ENCODE results near the gene LUC7L. TPM values are rescaled to one million over a fixed set of nuclear protein-coding genes. Genes with fewer than 3 reads are reported as not detected.
"Not testable (repeated sequence)": the region's sequence is repeated elsewhere in the genome, so short reads cannot be mapped to it uniquely, and the experiment has no call there.

Gene LUC7L
- total RNA-seq, 1 donor from 2014 or later = 56.7 TPM

DNA sequence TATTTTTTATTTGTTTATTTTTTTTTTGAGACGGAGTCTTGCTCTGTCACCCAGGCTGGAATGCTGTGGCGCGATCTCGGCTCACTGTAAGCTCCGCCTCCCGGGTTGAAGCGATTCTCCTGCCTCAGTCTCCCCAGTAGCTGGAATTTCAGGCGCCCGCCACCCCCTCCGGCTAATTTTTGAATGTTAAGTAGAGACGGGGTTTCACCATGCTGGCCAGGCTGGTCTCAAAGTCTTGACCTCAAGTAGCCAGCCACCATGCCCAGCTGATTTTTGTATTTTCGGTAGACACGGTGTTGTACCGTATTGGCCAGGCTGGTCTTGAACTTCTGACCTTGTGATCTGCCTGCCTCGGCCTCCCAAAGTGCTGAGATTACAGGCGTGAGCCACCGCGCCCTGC lies 1.1 kb upstream of the LUC7L start:
- not testable (repeated sequence) for DNase-seq (ENCODE audit: low spot score)

DNA sequence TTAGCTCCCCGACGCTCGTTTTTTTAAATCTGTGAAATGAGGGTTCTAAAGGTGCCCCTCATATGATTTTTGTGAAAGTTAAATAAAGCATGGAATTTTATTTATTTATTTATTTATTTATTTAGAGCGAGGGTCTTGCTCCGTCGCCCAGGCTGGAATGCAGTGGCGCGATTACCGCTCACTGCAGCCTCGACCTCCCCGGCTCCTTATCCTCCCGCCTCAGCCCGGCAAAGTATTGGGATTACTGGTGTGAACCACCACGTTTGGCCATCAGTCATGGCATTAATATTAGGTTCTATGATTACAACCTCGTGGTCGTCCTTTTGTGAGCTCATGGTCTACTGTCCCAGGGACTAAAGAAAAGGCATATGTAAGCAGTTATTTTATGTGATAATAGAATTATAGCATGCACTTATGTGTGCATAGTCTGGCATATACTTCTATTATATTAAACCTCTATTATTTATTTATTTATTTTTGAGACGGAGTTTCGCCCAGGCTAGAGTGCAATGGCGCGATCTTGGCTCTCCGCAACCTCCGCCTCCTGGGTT lies 557 bp upstream of the LUC7L start:
- DNase-seq (ENCODE audit: low spot score) = no peak

DNA sequence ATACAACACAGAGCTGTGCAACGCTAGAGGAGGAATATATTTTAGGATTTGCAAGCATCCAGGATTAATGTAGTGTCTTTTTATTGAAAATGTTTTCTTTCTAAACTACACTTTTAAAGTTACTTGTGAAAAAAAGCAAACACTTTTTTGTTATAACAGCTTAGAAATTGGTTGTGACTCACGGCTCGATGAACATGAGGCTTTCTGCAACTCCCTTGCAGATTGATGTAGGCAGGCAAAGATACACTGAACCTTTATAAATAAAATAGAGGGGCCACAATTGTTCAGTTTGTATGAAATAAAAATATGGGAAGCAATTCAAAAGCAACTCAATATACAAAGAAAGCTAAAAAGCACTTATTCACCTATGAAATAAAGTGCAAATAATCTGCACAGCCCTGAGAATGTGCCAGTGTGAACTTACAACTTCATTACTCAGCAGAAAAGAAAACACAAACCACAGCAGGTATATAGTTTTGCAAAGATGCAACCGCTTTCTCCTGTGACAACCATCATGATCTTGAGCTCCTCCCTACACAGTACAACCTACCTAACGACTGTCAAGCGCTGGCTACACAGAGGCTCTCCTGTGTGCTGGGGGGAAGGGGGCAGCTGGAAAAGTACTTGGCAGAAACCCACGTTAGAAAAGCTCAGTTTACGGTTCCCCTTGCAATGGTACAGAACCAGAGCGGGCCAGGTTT lies 948 bp downstream of the LUC7L start:
- no peak for DNase-seq (ENCODE audit: low spot score)

DNA sequence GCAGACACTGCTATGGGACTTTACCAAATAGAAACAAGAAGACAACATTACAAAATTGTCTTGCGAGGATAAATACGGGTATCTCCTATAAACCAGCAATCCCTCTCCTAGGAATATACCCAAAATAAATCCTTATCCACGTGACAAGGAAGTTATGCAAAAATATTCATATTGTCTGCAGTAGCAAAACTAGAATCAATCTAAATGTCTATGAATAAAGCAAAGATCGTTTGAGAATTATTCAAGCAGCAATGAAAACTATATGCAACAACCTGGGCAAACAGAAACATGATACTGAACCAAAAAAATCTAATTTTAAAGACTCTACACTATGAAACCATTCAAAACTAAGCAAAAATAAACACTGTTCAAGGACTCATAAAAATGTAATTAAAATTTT lies 9.2 kb downstream of the LUC7L start:
- no peak for DNase-seq (ENCODE audit: low spot score)

DNA sequence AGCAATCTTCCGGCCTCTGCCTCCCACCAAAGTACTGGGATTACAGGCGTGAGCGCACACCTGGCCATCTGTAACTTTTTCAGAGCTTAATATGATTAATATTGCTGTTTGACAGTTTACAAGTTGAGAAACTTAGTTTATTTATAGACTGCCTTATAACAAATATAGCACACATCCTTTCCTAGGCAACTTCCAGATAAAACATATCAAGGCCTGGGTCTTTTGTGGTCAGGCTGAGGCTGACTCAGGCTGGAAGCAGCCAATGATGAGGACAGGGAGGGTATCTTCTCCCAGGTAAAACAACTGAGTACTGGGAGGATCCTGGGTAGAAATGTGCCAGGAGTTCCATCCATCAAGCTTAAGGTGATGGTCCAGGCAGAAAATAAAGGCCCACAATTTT lies 16.2 kb downstream of the LUC7L start:
- DNase-seq (ENCODE audit: low spot score) = no peak

DNA sequence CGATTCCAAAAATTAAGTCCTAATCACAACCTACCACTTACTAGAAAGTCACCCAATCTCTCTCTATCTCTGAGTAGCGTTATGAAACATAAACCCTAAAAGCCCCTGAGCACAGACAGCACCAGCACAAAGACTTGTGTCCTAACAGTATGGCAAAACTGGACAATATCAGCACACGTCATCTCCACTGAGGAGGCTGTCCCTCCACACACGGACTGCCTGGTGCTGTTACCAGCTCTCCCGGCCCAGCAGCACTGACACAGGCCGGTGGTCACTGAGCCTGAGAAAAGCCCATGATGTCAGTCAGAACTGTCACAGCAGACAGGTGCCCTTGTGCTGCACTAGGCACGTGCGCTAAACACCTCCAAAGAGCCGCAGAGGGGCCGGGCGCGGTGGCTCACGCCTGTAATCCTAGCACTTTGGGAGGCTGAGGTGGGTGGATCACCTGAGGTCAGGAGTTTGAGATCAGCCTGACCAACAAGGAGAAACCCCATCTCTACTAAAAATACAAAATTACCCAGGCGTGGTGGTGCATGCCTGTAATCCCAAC lies 17.5 kb downstream of the LUC7L start:
- not testable (repeated sequence) for DNase-seq (ENCODE audit: low spot score)

DNA sequence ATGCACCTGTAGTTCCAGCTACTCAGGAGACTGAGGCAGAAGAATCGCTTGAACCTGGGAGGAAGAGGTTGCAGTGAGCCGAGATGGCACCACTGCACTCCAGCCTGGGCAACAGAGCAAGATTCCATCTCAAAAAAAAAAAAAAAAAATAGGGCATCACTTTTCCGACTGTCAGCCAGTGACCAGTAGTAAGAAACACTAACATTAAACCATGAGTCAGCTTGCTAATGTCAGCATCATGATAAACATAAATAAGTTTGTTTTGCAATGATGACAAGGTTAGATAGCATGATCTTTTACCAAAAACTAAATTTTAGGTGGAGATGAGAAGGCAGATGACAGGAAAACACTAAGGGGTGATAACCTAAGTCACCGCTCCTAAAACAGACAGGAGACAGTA lies 19.9 kb downstream of the LUC7L start:
- DNase-seq (ENCODE audit: low spot score) = not testable (repeated sequence)

DNA sequence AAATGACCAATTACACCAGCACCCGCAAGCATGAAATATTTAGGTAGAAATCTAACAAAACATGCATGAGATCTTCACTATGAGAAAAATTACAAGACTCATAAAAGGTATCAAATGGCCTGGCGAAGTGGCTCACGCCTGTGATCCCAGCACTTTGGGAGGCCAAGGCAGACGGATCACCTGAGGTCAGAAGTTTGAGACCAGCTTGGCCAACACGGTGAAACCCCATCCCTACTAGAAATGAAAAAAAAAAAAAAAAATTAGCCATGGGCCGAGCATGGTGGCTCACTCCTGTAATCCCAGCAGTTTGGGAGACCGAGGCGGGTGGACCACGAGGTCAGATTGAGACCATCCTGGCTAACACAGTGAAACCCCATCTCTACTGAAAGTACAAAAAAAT lies 25.2 kb downstream of the LUC7L start:
- DNase-seq (ENCODE audit: low spot score) = not testable (repeated sequence)

DNA sequence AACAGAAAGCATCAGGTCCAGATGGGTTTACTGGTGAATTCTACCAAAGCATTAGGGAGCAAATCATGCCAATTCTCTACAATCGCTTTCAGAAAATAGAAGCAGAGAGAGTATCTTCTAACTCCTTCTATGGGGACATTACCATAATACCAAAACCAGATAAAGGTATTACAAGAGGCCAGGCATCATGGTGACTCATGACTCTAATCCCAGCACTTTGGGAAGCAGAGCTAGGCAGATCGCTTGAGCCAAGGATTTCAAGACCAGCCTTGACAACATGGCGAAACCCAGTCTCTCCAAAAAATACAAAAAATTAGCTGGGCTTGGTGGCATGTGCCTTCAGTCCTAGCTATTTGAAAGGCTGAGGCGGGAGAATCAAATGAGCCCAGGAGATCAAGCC lies 26.0 kb downstream of the LUC7L start:
- DNase-seq (ENCODE audit: low spot score) = no peak

DNA sequence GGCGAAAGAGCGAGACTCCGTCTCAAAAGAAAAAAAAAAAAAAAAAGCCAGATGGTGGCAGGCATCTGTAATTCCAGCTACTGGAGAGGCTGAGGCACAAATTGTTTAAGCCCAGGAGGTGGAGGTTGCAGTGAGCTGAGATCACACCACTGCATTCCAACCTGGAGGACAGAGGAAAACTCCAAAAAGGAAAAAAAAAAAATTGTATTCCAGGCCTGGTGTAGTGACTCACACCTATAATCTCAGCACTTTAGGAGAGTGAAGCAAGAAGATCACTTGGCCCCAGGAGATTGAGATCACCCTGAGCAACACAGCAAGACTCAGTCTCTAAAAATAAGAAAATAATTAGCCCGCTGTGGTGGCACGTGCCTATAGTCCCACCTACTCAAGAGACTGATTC lies 28.9 kb downstream of the LUC7L start:
- DNase-seq (ENCODE audit: low spot score) = no peak

DNA sequence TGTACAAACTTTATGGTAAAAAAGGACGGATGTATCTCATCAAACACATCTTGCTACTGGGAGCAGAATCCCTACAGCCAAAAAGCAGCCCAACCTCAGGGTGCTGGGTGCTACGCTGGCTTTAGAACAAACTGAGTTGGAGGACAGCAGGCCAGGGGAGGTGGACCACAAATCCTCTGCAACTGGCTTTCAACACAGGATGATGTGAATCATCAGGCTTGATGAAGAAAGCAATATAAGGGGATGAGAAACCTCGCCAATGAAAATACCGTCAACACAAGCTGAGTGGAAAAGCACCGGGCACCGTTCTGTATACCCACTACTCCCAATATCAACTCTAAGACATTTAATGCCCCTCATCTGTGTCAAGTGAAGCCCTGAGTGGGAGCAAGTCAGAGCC lies 34.7 kb downstream of the LUC7L start:
- DNase-seq (ENCODE audit: low spot score) = no peak

DNA sequence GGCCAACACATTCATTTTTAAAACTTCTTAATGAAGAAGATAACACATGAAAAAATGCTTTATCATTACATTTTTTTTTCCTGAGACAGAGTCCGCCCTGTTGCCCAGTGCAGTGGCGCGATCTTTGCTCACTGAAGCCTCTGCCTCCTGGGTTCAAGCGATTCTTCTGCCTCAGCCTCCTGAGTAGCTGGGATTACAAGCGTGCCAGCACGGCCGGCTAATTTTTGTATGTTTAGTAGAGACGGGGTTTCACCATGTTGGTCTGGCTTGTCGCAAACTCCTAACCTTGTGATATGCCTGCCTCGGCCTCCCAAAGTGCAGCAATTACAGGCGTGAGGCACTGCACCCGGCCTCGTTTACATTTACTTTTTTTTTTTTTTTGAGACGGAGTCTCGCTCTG lies 35.8 kb downstream of the LUC7L start:
- DNase-seq (ENCODE audit: low spot score) = no peak

DNA sequence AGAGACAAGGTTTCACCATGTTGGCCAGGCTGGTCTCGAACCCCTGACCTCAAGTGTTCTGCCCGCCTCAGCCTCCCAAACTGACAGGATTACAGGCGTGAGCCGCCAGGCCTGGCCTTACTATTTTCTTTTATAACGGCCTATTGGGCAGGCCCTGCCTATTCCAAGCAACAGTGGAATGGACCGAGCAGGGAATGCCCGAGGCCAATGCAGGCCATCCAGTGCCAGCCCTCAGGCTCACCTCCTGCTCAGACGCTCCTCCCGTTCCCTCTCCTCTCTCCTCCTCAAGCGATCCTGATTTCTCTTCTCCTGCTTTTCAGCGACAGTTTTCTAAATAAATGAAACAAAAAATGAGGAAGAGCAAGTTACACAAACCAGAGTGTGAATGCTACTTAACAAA lies 36.6 kb downstream of the LUC7L start:
- DNase-seq (ENCODE audit: low spot score) = no peak

DNA sequence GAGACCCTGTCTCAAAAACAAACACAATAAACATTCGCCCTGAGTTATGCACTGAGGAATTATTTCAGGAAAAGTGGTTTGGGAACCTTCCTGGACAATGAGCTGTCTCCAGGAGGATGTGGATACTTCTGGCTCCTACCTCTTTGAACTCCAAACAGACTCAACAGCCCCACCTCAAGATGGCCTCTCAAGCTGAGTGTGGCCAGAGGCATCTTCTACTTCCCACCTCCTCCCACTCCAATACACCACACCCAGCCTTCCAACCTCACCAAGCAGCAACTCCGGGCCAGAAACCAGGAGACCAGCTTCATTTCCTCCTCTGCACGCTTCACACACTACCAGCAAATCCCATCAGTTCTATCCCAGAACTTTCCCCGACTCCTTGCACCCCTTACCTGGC lies 37.4 kb downstream of the LUC7L start:
- DNase-seq (ENCODE audit: low spot score) = no peak

DNA sequence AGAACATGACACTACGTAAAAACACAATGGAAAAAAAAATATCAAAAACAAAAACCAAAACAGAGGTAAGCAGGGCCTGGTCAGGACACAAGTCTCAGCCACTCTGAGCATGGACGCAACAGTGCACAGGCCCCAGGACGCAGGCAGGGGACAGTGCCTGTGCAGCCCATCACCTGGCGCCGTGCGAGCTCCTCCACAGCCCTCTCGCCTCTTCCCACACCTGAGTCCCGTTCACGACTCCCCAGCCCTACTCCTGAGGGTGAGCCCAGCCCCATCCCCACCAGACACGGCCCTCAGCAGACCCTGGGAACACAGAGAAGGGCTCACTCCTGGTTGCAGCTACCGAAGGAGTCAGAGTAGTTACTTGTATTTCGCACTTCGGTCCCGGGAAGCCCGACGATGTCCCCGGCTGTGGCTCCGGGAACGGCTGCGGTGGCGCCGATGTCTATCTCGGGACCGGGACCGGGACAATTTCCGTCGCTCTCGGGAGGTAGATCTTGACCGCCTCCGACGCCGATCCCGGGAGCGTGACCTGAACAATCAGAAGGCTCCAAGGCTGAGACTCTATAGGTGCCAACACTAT lies 39.6 kb downstream of the LUC7L start:
- no peak for DNase-seq (ENCODE audit: low spot score)

DNA sequence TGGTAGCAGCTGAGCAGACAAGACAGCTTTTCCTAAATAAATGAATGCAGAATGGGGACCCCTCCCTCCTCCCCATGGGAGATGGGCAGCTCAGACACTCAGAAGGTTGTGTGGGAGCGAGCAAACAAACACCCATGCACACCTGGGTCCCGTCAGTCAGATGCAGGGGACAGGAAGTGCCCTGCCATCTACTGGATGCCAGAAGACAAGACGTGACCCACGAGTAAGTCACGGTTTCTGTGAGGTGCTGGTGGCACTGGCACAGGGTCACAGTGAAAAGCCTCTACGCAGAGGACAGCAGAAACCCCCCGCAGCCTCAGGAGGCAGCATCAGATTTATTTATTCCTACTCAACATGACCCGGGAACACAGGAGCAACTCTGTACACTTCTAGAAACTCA lies 40.6 kb downstream of the LUC7L start:
- DNase-seq (ENCODE audit: low spot score) = no peak

DNA sequence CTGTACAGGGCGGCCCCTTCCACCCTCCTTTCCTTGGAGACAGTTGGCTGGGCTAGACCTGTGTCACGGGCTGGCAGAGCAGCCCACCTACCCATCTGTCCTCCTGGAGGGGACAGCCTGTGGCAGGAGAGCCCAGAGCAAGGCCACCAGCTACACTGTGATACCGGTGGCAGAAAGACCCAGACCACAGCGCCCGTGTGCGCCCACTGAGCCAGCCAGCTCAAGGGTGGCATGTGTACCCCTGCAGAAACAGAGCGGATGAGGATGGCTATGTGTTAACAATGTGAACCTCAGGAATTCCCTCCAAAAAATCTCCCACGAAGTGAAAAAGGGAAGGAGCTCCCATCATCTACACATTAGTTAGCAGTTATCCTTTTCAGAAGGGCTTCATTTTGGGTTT lies 41.9 kb downstream of the LUC7L start:
- no peak for DNase-seq (ENCODE audit: low spot score)

DNA sequence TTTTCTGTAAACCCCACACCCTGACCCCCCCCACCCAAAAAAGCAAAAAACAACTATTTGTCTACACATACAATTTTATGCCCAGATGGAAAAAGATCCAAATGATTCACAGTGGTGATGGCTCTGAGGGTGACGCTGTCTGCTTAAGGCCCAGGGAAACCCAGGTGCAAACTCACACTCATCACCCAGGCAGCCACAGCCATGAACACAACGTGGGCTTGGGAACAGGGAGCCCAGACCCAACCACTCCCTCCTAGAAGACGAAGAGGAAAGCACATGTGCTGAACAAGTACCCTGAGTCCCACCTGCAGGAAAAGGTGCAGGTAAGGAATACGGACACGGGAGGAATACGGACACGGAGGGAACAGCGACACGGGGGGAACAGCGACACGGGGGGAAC lies 43.6 kb downstream of the LUC7L start:
- no peak for DNase-seq (ENCODE audit: low spot score)

DNA sequence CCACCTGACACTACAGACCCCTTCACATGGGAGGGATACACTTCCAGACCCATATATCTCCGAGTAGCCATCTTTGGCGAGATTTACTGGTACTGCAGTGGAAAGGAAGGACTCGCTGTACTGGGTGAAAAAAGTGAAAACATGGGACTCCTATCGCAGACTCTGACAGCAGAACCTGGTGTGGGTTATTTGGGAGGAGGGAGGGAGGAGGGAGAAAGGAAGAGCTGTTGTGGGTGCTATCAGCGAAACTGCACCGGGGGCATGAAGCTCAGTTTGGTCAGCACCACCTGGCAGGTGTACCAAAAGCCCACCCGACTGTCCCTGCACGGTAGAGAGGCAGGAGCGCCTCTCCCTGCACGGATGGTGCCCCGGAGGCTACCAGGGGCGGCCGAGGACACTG lies 44.0 kb downstream of the LUC7L start:
- DNase-seq (ENCODE audit: low spot score) = no peak

DNA sequence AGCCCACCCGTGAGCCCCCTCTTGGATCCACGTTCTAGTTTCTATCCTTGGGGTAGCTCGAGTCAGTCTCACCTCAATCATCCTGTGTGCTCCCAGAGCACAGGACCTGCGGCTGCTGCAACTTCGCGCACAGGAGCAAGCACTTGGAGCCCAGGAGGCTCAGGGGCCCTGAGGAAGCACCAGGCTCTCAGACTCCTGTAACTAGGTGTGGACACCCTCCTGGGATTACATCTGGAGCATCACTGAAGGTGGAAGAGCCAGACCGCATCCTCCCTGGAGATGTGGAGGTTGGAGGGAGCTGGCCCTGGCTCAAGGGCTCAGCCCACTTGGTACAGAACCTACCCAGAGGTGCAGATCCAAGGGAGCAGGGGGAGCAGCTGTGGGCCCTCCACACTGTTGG lies 46.2 kb downstream of the LUC7L start:
- DNase-seq (ENCODE audit: low spot score) = no peak

DNA sequence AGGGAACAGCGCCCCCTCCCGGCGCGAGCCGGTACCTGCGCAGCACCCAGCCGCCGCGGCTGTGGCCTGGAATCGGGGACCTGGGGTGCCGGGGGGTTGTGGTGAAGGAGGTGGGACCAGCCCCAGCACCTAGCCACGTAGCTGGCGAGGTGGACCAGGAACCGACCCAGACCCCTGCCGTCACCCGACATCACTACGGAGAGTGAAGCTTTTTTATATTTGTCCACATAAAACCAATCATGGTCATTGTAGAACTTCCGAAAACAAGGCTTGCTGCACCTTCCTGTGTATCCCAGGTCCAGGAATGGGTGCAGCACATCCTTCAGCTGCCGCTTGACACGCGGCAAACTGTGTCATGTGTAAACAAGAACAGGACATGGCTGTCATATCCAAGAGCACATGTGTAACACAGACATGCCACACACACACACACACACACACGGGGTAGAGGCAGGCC lies 47.7 kb downstream of the LUC7L start:
- DNase-seq (ENCODE audit: low spot score) = no peak

DNA sequence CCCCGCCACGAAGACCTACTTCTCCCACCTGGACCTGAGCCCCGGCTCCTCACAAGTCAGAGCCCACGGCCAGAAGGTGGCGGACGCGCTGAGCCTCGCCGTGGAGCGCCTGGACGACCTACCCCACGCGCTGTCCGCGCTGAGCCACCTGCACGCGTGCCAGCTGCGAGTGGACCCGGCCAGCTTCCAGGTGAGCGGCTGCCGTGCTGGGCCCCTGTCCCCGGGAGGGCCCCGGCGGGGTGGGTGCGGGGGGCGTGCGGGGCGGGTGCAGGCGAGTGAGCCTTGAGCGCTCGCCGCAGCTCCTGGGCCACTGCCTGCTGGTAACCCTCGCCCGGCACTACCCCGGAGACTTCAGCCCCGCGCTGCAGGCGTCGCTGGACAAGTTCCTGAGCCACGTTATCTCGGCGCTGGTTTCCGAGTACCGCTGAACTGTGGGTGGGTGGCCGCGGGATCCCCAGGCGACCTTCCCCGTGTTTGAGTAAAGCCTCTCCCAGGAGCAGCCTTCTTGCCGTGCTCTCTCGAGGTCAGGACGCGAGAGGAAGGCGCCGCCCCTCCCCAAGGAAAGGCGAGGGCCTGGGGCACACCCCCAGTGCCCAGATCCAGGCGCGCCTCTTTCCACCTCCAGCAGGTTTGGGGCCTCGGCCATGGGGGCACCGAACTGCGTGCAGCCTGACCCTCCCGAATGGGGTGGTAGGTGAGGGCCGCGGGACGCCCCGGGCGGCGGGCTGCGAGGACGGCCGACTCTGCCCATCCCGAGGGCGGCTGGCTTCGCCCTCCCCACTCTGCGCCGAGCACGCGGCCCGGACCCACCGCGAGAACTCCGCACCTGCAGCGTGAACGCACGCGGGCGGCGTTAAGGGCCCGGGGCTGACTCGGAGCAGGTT lies 48.3 kb downstream of the LUC7L start:
- peak; percentile 93 for DNase-seq (ENCODE audit: low spot score)
